Spleen (tissue), 11 donors: ENCODE data around the gene CHCHD6. TPM values are rescaled to one million over a fixed set of nuclear protein-coding genes. Genes with fewer than 3 reads are reported as not detected.

Experiments used
- DNase-seq: peaks from one replicate; pipeline ENCODE4 v3.0.0-alpha.2; 2020
- H3K27ac ChIP-seq, 8 donors: fragments of 200-600 bp; sonication (generic) in 7 of 8; 1 replicate in 4 of 8; 2 replicates in 4 of 8; pipeline versions ENCODE4 v1.5.0 to v1.8.0; 2016 to 2021; ENCODE audit warnings: inconsistent platforms in 4 of 8, mild to moderate bottlenecking in 4 of 8, moderate library complexity in 1 of 8
- H3K27me3 ChIP-seq, 7 donors: fragments of 200-600 bp; sonication (generic) in 6 of 7; replicated peaks in 1 of 7; 1 replicate in 4 of 7; 2 replicates in 3 of 7; pipeline versions ENCODE4 v1.5.0 to v1.8.0; 2016 to 2021; ENCODE audit warnings: inconsistent platforms in 3 of 7, mild to moderate bottlenecking in 1 of 7
- H3K36me3 ChIP-seq, 6 donors: fragments of 200-600 bp; sonication (generic) in 5 of 6; 1 replicate in 4 of 6; 2 replicates in 2 of 6; pipeline versions ENCODE4 v1.5.0 to v1.8.0; 2016 to 2021; ENCODE audit warnings: inconsistent platforms in 2 of 6
- H3K4me1 ChIP-seq, 6 donors: fragments of 200-600 bp; sonication (generic) in 5 of 6; 1 replicate in 3 of 6; 2 replicates in 3 of 6; pipeline versions ENCODE4 v1.5.0 to v1.8.0; 2016 to 2021; ENCODE audit warnings: inconsistent platforms in 3 of 6
- H3K4me3 ChIP-seq, 8 donors: fragments of 200-600 bp; sonication (generic) in 7 of 8; 1 replicate in 4 of 8; 2 replicates in 4 of 8; pipeline versions ENCODE4 v1.5.0 to v1.8.0; 2016 to 2021; ENCODE audit warnings: inconsistent platforms in 4 of 8, mild to moderate bottlenecking in 4 of 8, moderate library complexity in 2 of 8
- H3K9me3 ChIP-seq, 8 donors: fragments of 200-600 bp; sonication (generic) in 7 of 8; 1 replicate in 4 of 8; 2 replicates in 4 of 8; pipeline versions ENCODE4 v1.5.0 to v1.8.0; 2016 to 2021; ENCODE audit warnings: inconsistent platforms in 4 of 8
- CTCF ChIP-seq, 11 experiments: fragments of 200-600 bp in 7 of 11; fragments of 450-650 bp in 4 of 11; sonication (generic) in 4 of 11; IDR thresholded peaks in 8 of 11; conservative IDR thresholded peaks in 3 of 11; 1 replicate in 7 of 11; 2 replicates in 4 of 11; pipeline versions ENCODE4 v1.4.0 to v1.8.0; 2016 to 2021; ENCODE audit warnings: antibody characterized with exemption in 11 of 11, inconsistent platforms in 4 of 11, mild to moderate bottlenecking in 1 of 11
- POLR2A ChIP-seq, 3 donors: fragments of 450-650 bp; IDR thresholded peaks; one replicate each; pipeline ENCODE4 v1.5.1; 2017; ENCODE audit warnings: antibody characterized with exemption in 3 of 3, mild to moderate bottlenecking in 1 of 3
- POLR2AphosphoS5 ChIP-seq, 3 donors: sonication (generic); formaldehyde crosslinking; IDR thresholded peaks; one replicate each; pipeline ENCODE4 v1.5.1; 2017; ENCODE audit warnings: antibody characterized with exemption in 3 of 3
- WGBS, 5 donors: extraction: QIAGEN DNeasy Blood & Tissue Kit in 3 of 5; methylation state at CpG; one replicate each; pipeline versions ENCODE4 v1.1.5 to v1.1.7; 2013 to 2018; 5-methylcytosine and 5-hydroxymethylcytosine counted together
- intact Hi-C: fragments of 100-400 bp; cut with DNase I; formaldehyde crosslinking; loops from one replicate; pipeline ENCODE4 v1.15.0; 2023; ENCODE audit warnings: low total_unique reads
- polyA plus RNA-seq, 3 donors: library from polyadenylated mRNA; stranded (reverse); fragments of 200-250 nt; gene quantifications; one replicate each; pipeline ENCODE4 v1.2.1, GENCODE V29; 2013
- total RNA-seq, 7 donors: library from RNA; depleted of rRNA in 3 of 7; stranded (reverse); fragments of >200 nt in 3 of 7; fragmentation: NEBNext Ultra II Directional in 4 of 7; extraction: Animal tissue kit (Norgen Biotek cat#: 25700) in 4 of 7; gene quantifications; one replicate each; pipeline versions ENCODE4 v1.1.0 to v1.2.1, GENCODE V29; 2016 to 2021
- donor health status: healthy with polysubstance abuse.
- donor health status: DM: no; HTN: no; CAD: no; lungs with moderate emphysema.
- donor health status: DM: no; HTN: no; CAD: no.
- donor health status: Bipolar disorder and iron deficiency.
- donor health status: healthy.
- donor health status: DM: no; HTN: no; CAD: no.
- donor health status: DM: yes; HTN: yes; CAD: no.

Gene CHCHD6
- total and polyA plus RNA-seq, 10 donors: 6.3 to 39.1 (median 11.8) TPM

GRCh38 chr3:126752303-126753190, 48.5 kb downstream of the CHCHD6 start:
- intact Hi-C loops: loop anchor here (5.0 kb wide), 3 partner anchors 230 to 795 kb away; partner anchors contain the start of gene PLXNA1
- DNase-seq: peak; percentile 88
- WGBS, 5 donors: 54 to 64% (median 62%) methylated on average over 14 to 15 of the region's 15 CpGs
- Histone ChIP-seq H3K27ac (no peak overlapping the region), H3K36me3 (no peaks in the 10 kb centered on the region), H3K4me1 (peaks cover 0 to 11% (median 0%) of the 10 kb centered on the region in 6 donors), H3K4me3 (no peak overlapping the region), H3K9me3 (no peaks in the 10 kb centered on the region), H3K27me3 (no peaks in the 10 kb centered on the region)
- TF ChIP-seq POLR2A (IDR thresholded peaks at IDR 0.05) (no peak), CTCF (IDR thresholded peaks at IDR 0.05 in 8 of 11, conservative IDR thresholded peaks at IDR 0.05 in 3 of 11) (peak; percentile 62 to 89 (median 75)), POLR2AphosphoS5 (IDR thresholded peaks at IDR 0.05) (peak in 2 of 3 donors; percentile 42 to 57)

GRCh38 chr3:126753191-126754160, 49.4 kb downstream of the CHCHD6 start:
- Histone ChIP-seq H3K27me3 (no peaks in the 10 kb centered on the region), H3K27ac (no peak overlapping the region)
- no peak for DNase-seq

GRCh38 chr3:126755866-126756265, 51.8 kb downstream of the CHCHD6 start:
- intact Hi-C loops: no loop called here
- H3K4me3 ChIP-seq: no peak overlapping the region
- H3K36me3 ChIP-seq: no peaks in the 10 kb centered on the region
- peaks cover 0 to 11% (median 0%) of the 10 kb centered on the region in 6 donors for H3K4me1 ChIP-seq
- DNase-seq: no peak
- 85 to 95% (median 92%) methylated on average over 5 of the region's 5 CpGs for WGBS, 5 donors
- H3K27me3 ChIP-seq: no peaks in the 10 kb centered on the region
- no peaks in the 10 kb centered on the region for H3K9me3 ChIP-seq
- no peak overlapping the region for H3K27ac ChIP-seq
- no peak for TF ChIP-seq POLR2AphosphoS5 (IDR thresholded peaks at IDR 0.05)
- TF ChIP-seq POLR2A (IDR thresholded peaks at IDR 0.05): no peak
- TF ChIP-seq CTCF (IDR thresholded peaks at IDR 0.05 in 8 of 11, conservative IDR thresholded peaks at IDR 0.05 in 3 of 11): no peak

More at GRCh38 chr3:126753191-126754160, 49.4 kb downstream of the CHCHD6 start:
- Histone ChIP-seq H3K4me1 (peaks cover 0 to 11% (median 0%) of the 10 kb centered on the region in 6 donors), H3K4me3 (no peak overlapping the region), H3K36me3 (no peaks in the 10 kb centered on the region), H3K9me3 (no peaks in the 10 kb centered on the region)
- 77 to 93% (median 88%) methylated on average over 13 to 14 of the region's 14 CpGs for WGBS, 5 donors
- no peak for TF ChIP-seq POLR2AphosphoS5 (IDR thresholded peaks at IDR 0.05)
- no peak for TF ChIP-seq POLR2A (IDR thresholded peaks at IDR 0.05)
- no peak for TF ChIP-seq CTCF (IDR thresholded peaks at IDR 0.05 in 8 of 11, conservative IDR thresholded peaks at IDR 0.05 in 3 of 11)
- intact Hi-C loops: loop anchor here (5.0 kb wide), 3 partner anchors 229 to 794 kb away; partner anchors contain the start of gene PLXNA1
